Thyroid gland (tissue), 4 donors: ENCODE results near the gene TOP2B. TPM values are rescaled to one million over a fixed set of nuclear protein-coding genes. Genes with fewer than 3 reads are reported as not detected.

Experiments
- microRNA-seq: library from miRNA; unstranded; fragments of <30 nt; microRNA quantifications from one replicate; pipeline ENCODE4, GENCODE V29; 2016
- small RNA-seq: library from RNA; depleted of rRNA; stranded (forward); fragments of <200 nt; gene quantifications from one replicate; pipeline ENCODE3, GENCODE V24; 2016
- total RNA-seq, 4 donors: library from RNA; depleted of rRNA; stranded (reverse); fragments of >200 nt; gene quantifications; one replicate each; pipeline ENCODE4 v1.2.3, GENCODE V29; 2016

TOP2B gene
- total RNA-seq, 4 donors from 2014 or later = 109 to 180 (median 131) TPM

Small RNA genes lying within 50 kb of the gene (microRNA-seq; reads per million reads assigned to microRNA genes)
- 2.6 reads per million for gene MIR4442

Small RNA genes lying within 50 kb of the gene (small RNA-seq; reads per million reads assigned to genes)
- gene CRIP1P2 = not detected
- not detected for gene RF01161
- not detected for gene RF02271

Other genes starting within 250 kb of the TOP2B start
- gene RARB, start 236.6 kb downstream of the TOP2B start, total RNA-seq = 10 to 100 TPM; 13.6 to 31.5 (median 20.5) TPM
- 10 to 100 TPM; 31.6 to 47.3 (median 38.7) TPM for gene NGLY1, start 118.5 kb upstream of the TOP2B start, total RNA-seq
- 10 to 100 TPM; 13.4 to 40.7 (median 14.5) TPM for gene OXSM, start 125.2 kb upstream of the TOP2B start, total RNA-seq